Measurements from ENCODE around the gene BCAN. TPM values are rescaled to one million over a fixed set of nuclear protein-coding genes. Genes with fewer than 3 reads are reported as not detected.
A peak's percentile ranks its signal among the peaks of the same experiment; 100 is the strongest.

The BCAN gene
- total and polyA plus RNA-seq, 2 of the 8 experiments (the other 6 are each of a cell fraction or from before 2014, with no cell fraction given) = 4.5 to 24.0 TPM

DNA sequence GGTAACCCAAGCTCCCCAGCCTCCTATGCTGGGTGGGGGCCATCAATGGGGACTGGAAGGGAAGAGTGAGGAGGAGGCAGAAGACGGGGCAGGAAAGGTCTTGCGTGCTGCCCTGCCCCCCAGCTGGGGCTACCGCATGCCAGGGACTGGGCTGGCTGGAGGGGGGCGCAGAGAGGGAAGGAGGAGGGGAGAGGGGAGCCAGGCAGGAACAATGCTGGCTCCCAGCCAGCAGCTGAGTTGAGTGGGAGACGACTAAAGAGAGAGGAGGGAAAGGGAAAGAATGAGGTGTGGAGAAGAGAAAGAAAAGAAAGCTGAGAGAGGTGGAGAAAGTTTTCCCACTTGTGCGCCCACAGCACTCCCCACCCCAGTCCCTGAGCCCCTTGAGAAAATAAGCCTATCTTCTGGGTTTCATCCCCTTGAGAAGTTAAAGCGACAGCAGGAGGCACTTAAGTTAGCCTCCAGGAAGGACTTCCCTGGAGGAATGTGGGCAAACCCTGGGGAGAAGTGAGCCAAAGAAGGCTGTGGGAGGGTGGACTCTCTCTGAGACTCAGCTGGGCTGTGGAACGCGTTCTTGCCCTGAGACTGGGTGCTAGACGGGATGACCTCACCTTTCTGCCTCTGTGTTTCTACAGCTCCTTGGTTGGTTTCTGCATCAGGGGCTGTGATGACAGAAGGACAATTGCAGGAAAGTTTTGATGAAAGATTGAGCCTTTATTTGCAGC, 48.2 kb downstream of the BCAN start (continued):
- TF ChIP-seq CHD2 (IDR thresholded peaks at IDR 0.05; ENCODE audit: low read length) (no peak), GTF2F1 (IDR thresholded peaks at IDR 0.05; ENCODE audit: borderline replicate concordance, low read depth, low read length) (no peak), SAP30 (IDR thresholded peaks at IDR 0.05; ENCODE audit: insufficient read depth, insufficient replicate concordance, low read length) (peak; percentile 20), SIRT6 (IDR thresholded peaks at IDR 0.05; ENCODE audit: low read length) (no peak), HDAC2 (IDR thresholded peaks at IDR 0.05; ENCODE audit: borderline replicate concordance in 1 of 2, low read depth in 2 of 2, low read length in 2 of 2) (peak in 1 of 2 experiments; percentile 99; a peak in 2 of 4 replicates), CREB1 (IDR thresholded peaks at IDR 0.05) (no peak), BRCA1 (IDR thresholded peaks at IDR 0.05; ENCODE audit: low read depth, low read length) (no peak), TAF7 (optimal IDR thresholded peaks at IDR 0.05; ENCODE audit: borderline replicate concordance, low read depth, low read length) (no peak), ZNF274 (IDR thresholded peaks at IDR 0.05; ENCODE audit: borderline replicate concordance, extremely low read depth, low read length) (no peak)
- TF ChIP-seq, protein P1, sequence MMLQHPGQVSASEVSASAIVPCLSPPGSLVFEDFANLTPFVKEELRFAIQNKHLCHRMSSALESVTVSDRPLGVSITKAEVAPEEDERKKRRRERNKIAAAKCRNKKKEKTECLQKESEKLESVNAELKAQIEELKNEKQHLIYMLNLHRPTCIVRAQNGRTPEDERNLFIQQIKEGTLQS (IDR thresholded peaks at IDR 0.05; ENCODE audit: insufficient read depth, low read depth, low read length) = no peak

Measured in H1 (cell line).